Kidney glomerular epithelial cell (primary cell): ENCODE measurements around the gene KDM8.

ENCODE experiments used
- DNase-seq: peaks from one replicate; lab custom pipeline; 2025; lab: John Stamatoyannopoulos, UW

The KDM8 gene

DNA sequence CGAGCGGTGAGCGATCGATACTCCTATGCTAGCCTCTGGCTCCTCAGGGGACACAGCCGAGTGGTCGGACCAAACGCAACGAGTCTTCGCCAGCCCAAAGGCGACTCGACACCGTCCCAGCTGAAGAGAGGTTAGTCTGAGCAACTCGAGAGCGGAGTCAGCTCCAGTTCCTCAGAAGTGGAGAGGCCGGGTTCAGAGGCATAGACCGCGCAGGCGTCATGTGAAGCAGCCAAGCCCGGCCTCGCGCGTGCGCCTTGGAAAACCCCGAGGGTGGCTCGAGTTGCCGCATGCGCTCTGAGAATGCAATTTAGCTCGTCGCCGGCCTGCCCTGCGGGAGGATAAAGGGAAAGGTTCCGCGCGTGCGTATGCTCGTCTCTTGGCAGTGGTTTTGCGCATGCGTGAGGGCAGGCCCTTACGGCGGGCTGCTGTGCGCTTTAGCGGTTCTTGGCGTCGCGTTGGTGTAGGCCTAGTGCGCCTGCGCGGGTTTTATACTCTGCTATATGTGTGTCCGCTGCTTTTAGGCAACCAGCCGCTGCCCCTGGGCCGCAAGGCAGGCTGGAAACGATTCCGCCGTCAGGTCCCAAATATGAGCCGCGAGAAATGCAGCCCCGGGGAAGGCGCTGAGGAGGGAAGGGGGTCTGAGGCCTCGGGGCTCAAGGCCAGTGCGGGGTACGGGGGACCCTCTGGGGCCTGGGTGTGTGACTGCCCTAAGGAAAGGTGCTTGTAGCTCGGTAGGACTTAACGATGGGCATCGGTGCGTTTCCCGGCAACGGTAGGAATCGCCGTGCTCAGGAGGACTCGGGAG lies at the start of gene KDM8:
Gene KDM8 (plus strand): TSS at position 20 of the 805 bp plus-strand sequence. CDS start 6,598 bp downstream, outside the sequence.
- DNase-seq: peak; percentile 98

- DNase-seq: peak; percentile 15
Observed at GRCh38 chr16:27154705-27155521, 48.4 kb upstream of the KDM8 start.

- DNase-seq: no peak
Observed at GRCh38 chr16:27156579-27156978, 46.7 kb upstream of the KDM8 start.

DNA sequence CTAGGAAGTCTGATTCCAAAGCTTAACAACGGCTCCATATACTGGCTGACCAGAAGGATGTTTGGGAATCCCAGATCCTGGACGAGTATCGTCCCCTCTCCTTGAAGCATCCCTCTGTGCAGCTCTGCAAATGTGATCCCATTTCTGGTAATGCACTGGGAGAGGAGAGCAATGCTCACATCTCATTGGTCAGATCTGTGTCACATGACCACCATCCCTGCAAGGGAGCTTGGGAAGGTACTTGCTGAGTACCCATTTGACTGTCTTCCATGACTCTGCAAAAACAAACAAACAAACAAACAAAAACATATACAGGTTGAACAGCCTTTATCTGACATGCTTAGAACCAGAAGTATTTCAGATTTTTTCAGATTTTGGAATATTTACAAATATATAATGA lies 41.9 kb upstream of the KDM8 start:
- no peak for DNase-seq

GRCh38 chr16:27164352-27164751 lies 39.0 kb upstream of the KDM8 start:
- no peak for DNase-seq

DNA sequence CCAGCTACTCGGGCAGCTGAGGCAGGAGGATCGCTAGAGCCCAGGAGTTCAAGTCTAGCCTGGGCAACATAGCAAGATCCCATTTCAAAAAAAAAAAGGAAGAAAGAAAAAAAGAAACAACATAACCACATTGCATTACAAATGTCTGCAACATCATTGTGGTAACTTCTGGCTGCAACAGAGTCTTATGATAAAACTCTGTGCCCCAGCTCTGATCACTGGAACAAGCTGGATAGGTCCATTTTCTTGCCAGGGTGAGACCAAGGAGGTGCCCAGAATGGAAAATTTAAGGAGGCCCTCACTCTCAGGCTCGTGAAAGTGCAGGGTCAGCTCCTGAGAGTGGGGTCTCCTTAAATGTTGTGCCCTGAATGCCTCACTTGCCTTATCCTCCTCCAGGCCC lies 37.8 kb upstream of the KDM8 start:
- no peak for DNase-seq

DNA sequence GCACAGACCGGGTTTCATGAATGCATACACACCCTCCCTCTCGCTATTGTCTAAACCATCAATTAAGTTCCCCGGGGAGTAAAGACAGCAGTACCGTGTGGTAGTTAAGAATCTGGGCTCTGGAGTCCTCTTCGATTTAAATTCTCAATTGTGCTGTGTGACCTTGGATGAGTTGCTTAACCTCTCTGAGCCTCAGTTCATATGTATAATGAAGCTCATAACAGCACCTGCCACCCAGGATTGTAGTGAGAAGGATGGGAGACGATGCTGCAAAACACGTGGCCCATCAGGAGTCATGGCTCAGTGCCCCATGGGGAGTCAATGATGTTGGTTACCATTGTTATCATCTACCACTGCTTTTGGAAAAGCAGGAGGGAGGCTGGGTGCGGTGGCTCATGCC lies 34.5 kb upstream of the KDM8 start:
- DNase-seq: no peak

DNA sequence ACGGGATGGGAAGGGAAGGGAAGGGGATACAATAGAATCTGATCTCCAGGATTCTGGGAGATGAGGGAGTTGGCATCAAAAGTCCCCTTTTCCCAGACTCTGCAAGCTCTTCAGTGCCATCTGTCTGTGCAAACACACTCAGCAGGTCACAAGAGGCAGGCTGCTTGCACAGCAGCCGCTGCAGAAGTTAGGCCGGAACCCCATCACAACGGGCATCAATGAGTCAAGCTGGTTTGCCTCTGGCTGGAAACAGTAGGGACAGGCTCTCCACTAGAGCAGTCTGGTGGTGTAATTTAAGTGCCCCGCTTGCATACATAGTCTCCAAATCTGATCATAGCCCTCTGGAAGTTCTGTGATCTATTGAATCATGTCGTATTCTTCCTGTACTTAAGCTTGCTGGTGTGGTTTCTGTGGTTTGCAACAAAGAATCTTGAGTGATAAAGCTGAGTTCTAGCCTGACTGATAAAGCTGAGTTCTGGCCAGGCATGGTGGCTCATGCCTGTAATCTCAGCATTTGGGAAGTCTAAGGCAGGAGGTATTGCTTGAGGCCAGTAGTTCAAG lies 33.7 kb upstream of the KDM8 start:
- peak; percentile 20 for DNase-seq

DNA sequence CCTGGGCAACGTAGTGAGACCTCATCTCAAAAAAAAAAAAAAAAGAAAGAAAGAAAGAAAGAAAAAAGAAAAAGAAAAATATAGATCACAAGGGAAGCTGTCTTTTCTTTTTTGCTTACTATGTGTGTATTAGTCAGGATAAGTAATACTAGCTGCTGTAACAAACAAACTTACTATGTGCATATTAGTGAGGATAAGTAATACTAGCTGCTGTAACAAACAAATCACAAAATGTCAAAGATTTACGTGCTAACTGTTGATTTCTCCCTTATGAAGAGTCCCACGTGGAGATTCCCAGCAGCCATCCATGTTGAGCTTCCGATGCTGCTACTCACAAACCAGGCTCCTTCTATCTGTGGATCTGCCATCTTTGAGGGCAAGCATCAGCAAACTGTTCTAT lies 31.7 kb upstream of the KDM8 start:
- DNase-seq: no peak

DNA sequence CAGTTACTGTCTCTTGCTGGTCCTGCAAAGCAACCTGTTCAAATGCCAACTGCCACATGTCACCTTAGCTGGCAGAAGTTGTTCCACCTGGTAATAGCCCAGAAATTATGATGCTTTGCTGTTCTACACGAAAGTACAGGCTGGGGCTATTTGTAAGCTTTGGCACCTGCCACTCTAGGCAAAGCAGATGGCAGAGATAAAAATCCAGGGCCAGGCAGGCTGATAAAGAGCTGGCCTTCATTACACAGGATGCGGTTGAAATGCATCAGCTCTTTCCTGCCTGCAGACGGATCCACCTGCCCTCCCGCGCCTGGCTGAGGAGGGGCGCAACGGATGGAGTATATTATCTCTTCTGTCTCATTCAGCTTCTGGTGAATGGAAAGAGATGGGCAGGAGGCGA lies 29.3 kb upstream of the KDM8 start:
- DNase-seq: no peak

- peak; percentile 5 for DNase-seq
Observed at GRCh38 chr16:27174798-27175197, 28.5 kb upstream of the KDM8 start.

GRCh38 chr16:27175888-27176287 lies 27.4 kb upstream of the KDM8 start:
- no peak for DNase-seq

DNA sequence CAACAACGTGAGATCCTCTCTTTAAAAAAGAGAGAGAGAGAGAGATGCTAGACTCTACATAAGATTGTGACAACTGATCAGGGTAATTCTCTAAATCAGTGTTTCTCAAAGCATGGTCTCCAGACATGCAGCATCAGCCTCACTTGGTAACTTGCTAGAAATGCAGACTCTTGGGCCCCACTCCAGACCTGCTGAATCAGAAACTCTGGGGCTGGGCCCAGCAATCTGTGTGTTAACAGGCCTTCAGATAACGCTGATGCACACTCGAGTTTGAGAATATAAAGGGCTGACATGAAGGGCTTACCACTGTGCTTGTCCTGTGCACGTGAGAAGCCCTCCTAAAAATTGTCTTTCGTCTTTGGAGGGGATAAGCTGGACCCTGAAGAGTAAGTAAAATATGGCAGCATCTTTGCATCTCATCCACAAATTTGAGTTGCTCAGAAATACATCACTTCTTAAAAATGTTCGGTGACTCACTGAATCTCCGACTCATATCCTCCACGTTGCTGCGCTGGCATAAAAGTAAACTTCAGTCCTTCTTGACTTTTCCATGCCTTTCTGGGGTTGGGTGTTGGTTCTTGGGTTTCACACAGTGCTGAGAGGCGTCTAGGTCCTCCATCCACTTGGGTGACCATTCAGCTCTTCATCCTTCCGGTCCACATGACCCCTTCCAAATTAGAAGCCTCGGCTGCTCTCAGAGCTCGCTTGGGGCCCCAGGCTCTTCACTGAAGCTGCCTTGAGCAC lies 26.1 kb upstream of the KDM8 start:
- DNase-seq: peak; percentile 58

DNA sequence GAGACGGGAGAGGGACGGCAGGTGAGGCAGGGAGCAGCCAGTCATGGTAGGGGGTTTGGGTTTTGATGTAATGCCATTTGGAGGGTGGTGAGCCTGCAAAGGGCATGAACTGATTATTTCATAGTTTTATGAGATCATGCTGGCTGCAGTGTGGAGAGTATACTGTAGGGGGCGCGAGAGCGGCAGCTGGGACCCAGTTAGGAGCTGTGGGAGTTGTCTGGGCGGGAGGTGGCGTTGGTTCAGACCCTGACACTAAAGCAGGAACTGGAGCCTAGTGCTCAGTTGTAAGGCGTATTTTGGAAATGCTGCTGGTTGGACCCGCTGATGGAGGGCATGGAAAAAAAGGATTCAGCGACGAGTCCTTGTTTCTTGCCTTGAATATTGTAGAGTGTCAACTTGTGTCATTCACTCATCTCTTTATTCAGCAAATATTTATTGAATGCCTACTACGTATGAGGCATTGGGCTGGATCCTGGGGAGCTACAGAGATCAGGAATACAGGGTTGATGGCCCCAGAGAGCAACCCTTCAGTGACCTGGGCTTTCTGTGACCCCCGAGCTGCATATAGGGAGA lies 23.7 kb upstream of the KDM8 start:
- DNase-seq: peak; percentile 47

GRCh38 chr16:27181019-27181790 lies 22.1 kb upstream of the KDM8 start:
- DNase-seq: no peak

- no peak for DNase-seq
Observed at GRCh38 chr16:27182906-27183405, 20.4 kb upstream of the KDM8 start.

DNA sequence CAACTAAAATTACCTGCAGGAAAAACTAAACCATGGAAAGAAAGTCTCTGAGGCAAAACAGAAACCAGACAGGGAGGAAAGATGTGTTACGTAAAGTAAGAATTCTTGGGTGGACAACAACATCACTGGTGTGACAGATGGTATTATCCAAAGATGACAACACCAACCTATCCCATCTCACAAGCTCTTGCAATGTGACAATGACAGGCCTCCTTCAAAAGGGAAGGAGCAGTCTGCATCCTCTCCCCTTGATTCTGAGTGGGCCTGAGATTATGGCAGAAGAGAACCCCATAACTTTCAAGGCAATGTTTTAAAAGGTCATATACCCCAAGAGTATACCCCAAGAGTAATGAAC lies 17.6 kb upstream of the KDM8 start:
- DNase-seq: no peak

DNA sequence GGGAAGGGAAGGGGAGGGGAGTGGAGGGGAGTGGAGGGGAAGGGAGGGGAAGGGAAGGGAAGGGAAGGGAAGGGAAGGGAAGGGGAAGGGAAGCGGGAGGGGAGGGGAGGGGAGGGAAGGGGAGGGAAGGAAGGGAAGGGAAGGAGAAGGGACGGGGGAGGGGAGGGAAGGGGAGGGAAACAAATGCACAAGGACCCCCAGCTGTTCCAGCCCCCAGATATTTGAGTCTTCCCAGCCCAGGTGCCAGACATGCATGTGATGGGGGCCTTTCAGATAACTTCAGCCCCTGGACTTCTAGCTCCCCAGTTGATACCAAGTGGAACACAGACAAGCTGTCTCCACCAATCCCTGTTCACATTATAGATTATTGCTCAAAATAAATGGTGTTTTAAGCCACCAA lies 14.7 kb upstream of the KDM8 start:
- no peak for DNase-seq

DNA sequence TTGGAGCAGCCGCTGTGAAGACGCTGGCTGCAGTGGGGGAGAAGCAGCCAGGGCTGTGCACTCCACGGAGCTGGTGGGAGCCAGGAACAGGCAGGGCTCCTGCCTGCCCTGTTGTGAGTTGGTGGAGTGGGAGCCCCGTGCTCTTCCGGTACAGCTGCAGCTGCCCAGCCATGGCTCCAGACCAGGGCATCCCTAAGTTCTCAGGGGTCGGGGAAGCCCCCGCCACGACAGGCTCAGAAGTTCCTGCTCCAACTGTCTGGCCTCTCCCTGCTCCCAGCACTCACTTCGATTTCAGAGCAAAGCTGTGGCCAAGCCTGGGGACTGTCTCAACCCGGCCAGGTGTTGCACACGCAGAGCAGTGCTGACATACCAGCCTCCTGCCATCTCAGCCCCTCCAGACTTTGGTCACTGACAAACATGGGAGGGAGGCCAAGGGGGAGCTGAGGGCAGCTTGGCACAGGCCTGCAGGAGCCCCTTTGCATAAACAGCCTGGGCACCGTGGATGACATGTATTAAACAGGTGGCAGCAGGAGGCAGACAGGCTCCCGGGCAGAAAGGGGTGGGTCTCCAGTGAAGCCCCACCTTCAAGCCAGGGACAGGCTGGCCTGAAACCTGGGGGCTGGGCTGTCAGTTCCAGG lies 13.9 kb upstream of the KDM8 start:
- no peak for DNase-seq

DNA sequence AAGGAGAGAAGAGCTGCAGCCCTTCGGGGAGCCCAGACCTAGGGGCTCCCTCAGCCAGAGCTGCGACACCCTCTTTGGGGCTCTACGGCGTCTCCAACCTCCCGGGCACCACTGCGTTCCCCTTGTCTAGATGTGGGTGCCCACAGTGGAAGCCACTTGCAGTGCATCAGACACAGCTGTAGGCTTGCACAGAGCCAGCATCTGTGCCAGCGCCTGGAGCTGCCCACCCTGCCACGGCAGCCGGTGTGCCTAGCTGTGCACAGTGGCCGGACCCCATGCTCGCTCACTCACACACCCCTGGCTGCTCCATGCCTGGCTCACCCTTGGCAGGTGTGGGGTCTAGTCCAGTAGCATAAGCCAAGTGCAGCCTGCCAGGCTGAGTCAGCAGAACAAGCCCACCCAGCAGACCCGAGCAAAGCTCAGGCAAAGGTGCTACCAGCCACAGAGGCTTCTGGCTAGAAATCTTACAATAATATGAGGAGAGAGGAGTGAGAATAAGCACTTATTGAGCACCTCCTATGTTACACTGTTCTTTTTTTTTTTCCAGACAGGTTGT lies 12.9 kb upstream of the KDM8 start:
- DNase-seq: no peak
